Testis (tissue), 3 donors: ENCODE results near the gene IL17RE. TPM values are rescaled to one million over a fixed set of nuclear protein-coding genes. Genes with fewer than 3 reads are reported as not detected.

ENCODE experiments used
- DNase-seq: peaks from one replicate; pipeline ENCODE4 v3.0.0-alpha.2; 2019
- H3K27ac ChIP-seq, 2 donors: fragments of 200-600 bp; sonication (generic); one replicate each; pipeline ENCODE4 v1.5.1; 2019
- H3K27me3 ChIP-seq: fragments of 200-600 bp; sonication (generic); one replicate; pipeline ENCODE4 v1.5.1; 2019
- H3K36me3 ChIP-seq: fragments of 200-600 bp; sonication (generic); one replicate; pipeline ENCODE4 v1.5.1; 2017; ENCODE audit warnings: low read depth; ENCODE audit errors: missing control alignments
- H3K4me1 ChIP-seq: fragments of 200-600 bp; sonication (generic); one replicate; pipeline ENCODE4 v1.5.1; 2019
- H3K4me3 ChIP-seq, 2 donors: fragments of 200-600 bp; sonication (generic); one replicate each; pipeline ENCODE4 v1.5.1; 2017 to 2019
- H3K9me3 ChIP-seq: fragments of 200-600 bp; sonication (generic); one replicate; pipeline ENCODE4 v1.5.1; 2017
- POLR2A ChIP-seq: fragments of 450-650 bp; IDR thresholded peaks from one replicate; pipeline ENCODE4 v1.6.1; 2017; ENCODE audit warnings: antibody characterized with exemption, mild to moderate bottlenecking, moderate library complexity
- WGBS, 2 donors: methylation state at CpG; one replicate each; pipeline ENCODE4 v1.1.5; 2018; 5-methylcytosine and 5-hydroxymethylcytosine counted together
- intact Hi-C: fragments of 100-400 bp; cut with DNase I; formaldehyde crosslinking; loops from one replicate; pipeline ENCODE4 v1.15.1; 2023; ENCODE audit warnings: low total_unique reads
- polyA plus RNA-seq: library from polyadenylated mRNA; stranded (reverse); fragments of 350-450 nt; fragmentation: Illumina TruSeq; extraction: RNeasy Lipid Tissue Mini Kit (QIAGEN cat#74804); gene quantifications from one replicate; pipeline ENCODE4 v1.2.3, GENCODE V29; 2014; ENCODE audit warnings: low read depth, low replicate concordance; ENCODE audit not compliant: insufficient read depth
- total RNA-seq, 2 donors: library from RNA; depleted of rRNA; stranded (reverse); fragments of >200 nt; gene quantifications; one replicate each; pipeline ENCODE4 v1.2.3, GENCODE V29; 2016
- TF ChIP-seq, protein P1 (sequence below), 3 experiments: fragments of 450-650 bp in 2 of 3; fragments of 200-600 bp in 1 of 3; sonication (generic) in 1 of 3; IDR thresholded peaks; one replicate each; pipeline ENCODE4 v1.5.1; 2016 to 2019; ENCODE audit warnings: antibody characterized with exemption in 3 of 3, mild to moderate bottlenecking in 2 of 3, moderate library complexity in 1 of 3

The IL17RE gene
- total and polyA plus RNA-seq, 3 donors from 2014 or later: 0.43 to 1.8 (median 0.79) TPM

DNA sequence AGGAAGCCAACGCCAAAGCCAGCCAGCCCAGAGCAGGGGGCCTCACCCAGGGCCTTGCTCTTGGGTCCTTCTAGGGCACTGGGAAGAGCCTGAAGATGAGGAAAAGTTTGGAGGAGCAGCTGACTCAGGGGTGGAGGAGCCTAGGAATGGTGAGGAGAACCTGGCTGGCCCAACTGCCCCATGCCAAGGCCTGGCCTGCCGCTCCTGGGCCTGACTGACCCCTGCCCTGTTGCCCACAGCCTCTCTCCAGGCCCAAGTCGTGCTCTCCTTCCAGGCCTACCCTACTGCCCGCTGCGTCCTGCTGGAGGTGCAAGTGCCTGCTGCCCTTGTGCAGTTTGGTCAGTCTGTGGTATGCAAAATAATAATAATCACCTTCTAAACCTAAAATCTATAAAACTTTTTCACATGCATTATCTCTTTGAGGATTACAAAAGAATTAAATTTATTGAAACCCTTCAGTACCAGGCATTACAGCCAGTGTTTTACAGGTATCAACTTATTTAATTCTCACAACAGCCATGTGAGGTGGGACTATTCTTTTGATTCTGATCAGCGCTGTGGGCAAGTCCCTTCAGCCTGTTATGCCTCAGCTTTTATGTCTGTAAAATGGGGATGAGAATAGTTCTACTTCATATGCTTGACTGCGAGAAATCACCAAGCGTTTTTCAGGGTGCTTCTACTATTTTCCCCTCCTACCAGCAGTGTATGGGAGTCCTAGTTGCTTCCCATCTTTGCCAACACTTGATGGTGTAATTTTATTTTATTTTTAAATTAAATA, 15.8 kb downstream of the IL17RE start:
- no peaks in the 10 kb centered on the region for H3K9me3 ChIP-seq
- H3K36me3 ChIP-seq: no peaks in the 10 kb centered on the region
- H3K4me1 ChIP-seq: peaks cover 24% of the 10 kb centered on the region
- intact Hi-C loops: no loop called here
- H3K27me3 ChIP-seq: no peaks in the 10 kb centered on the region
- no peak overlapping the region for H3K4me3 ChIP-seq
- DNase-seq: no peak
- no peak overlapping the region for H3K27ac ChIP-seq
- TF ChIP-seq POLR2A: no peak
- TF ChIP-seq, protein P1, sequence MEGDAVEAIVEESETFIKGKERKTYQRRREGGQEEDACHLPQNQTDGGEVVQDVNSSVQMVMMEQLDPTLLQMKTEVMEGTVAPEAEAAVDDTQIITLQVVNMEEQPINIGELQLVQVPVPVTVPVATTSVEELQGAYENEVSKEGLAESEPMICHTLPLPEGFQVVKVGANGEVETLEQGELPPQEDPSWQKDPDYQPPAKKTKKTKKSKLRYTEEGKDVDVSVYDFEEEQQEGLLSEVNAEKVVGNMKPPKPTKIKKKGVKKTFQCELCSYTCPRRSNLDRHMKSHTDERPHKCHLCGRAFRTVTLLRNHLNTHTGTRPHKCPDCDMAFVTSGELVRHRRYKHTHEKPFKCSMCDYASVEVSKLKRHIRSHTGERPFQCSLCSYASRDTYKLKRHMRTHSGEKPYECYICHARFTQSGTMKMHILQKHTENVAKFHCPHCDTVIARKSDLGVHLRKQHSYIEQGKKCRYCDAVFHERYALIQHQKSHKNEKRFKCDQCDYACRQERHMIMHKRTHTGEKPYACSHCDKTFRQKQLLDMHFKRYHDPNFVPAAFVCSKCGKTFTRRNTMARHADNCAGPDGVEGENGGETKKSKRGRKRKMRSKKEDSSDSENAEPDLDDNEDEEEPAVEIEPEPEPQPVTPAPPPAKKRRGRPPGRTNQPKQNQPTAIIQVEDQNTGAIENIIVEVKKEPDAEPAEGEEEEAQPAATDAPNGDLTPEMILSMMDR (IDR thresholded peaks at IDR 0.05): no peak
- 95 to 97% methylated on average over 7 to 8 of the region's 8 CpGs for WGBS, 2 donors

DNA sequence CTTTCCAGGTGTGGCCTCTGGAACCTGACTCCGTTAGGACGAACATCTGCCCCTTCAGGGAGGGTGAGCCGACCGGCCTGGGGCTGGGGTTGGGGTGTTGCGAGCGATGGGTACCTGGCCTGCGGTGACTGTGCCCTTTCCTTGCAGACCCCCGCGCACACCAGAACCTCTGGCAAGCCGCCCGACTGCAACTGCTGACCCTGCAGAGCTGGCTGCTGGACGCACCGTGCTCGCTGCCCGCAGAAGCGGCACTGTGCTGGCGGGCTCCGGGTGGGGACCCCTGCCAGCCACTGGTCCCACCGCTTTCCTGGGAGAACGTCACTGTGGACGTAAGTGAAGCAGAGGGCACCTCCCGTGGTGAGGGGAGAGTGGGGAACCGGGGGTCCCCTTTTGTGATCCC, 25.5 kb downstream of the IL17RE start:
- H3K4me1 ChIP-seq: no peaks in the 10 kb centered on the region
- no peak overlapping the region for H3K4me3 ChIP-seq
- 92% methylated on average over 2 to 23 of the region's 23 CpGs for WGBS, 2 donors

DNA sequence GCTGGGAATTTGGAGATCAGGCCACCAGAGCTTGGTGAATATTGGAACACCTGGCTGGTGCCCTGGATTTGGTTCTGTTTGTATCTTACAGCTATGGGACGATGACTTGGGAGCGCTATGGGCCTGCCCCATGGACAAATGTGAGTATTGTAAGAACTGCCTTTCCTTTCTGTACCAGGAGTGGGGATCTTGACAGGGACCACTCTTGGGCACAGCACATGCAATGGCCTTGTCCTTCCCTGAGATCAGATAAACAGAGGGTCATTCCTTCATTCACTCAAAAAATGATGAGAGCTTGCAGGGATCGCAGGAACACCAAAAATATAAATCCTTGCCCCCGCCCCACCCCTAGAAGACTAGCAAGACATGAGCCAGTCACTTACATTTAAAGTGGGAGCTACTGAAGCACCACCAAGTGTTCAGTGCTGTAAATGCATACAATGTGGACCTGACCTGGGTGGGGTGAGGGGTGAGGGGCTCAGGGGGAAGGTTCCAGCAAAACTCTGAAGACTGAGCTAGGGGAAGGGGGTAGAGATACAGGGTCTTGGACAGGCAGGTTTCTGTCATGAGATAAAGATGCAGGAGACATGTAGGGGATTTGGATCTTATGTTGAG, 28.3 kb downstream of the IL17RE start:
- Histone ChIP-seq H3K4me3 (no peak overlapping the region), H3K4me1 (peaks cover 9% of the 10 kb centered on the region), H3K9me3 (no peaks in the 10 kb centered on the region), H3K27ac (no peak overlapping the region), H3K36me3 (no peaks in the 10 kb centered on the region), H3K27me3 (no peaks in the 10 kb centered on the region)
- DNase-seq: no peak
- 90 to 95% methylated on average over 4 of the region's 4 CpGs for WGBS, 2 donors
- TF ChIP-seq, protein P1 (IDR thresholded peaks at IDR 0.05): no peak
- TF ChIP-seq POLR2A: no peak
- intact Hi-C loops: no loop called here

More for the DNA sequence above, 25.5 kb downstream of the IL17RE start:
- Histone ChIP-seq H3K27me3 (no peaks in the 10 kb centered on the region), H3K36me3 (no peaks in the 10 kb centered on the region), H3K9me3 (no peaks in the 10 kb centered on the region), H3K27ac (no peak overlapping the region)
- DNase-seq: no peak
- TF ChIP-seq, protein P1 (IDR thresholded peaks at IDR 0.05): no peak
- TF ChIP-seq POLR2A: no peak
- intact Hi-C loops: no loop called here

DNA sequence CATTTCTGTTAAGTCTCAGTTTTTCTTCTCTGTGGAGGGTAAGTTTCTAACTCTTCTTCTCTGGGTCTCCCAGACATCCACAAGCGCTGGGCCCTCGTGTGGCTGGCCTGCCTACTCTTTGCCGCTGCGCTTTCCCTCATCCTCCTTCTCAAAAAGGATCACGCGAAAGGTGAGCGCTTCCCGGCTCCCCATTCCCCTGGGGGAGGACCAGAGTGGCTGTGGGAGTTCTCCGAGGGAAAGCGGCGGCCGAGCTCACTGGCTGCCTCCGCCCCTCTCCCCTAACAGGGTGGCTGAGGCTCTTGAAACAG, 29.8 kb downstream of the IL17RE start:
- intact Hi-C loops: no loop called here
- DNase-seq: no peak
- Histone ChIP-seq H3K4me3 (peak overlapping the region; percentile 68 to 86), H3K27me3 (no peaks in the 10 kb centered on the region), H3K36me3 (no peaks in the 10 kb centered on the region), H3K27ac (peak overlapping the region; percentile 88 to 89), H3K4me1 (peaks cover 9% of the 10 kb centered on the region), H3K9me3 (no peaks in the 10 kb centered on the region)
- TF ChIP-seq, protein P1 (IDR thresholded peaks at IDR 0.05): no peak
- WGBS, 2 donors: 10 to 21% methylated on average over 12 to 13 of the region's 13 CpGs
